H9 (cell line): ENCODE results near the gene URI1. TPM values are rescaled to one million over a fixed set of nuclear protein-coding genes. Genes with fewer than 3 reads are reported as not detected.

Source experiments
- DNase-seq: peaks from one replicate; pipeline ENCODE4 v3.0.0-alpha.2; 2017
- H2AFZ ChIP-seq: one replicate; pipeline ENCODE4 v1.6.1; 2013; ENCODE audit warnings: mild to moderate bottlenecking, low read length, control low read depth, moderate library complexity
- H2AK5ac ChIP-seq: 2 replicates; pipeline ENCODE4 v1.6.1; 2013; ENCODE audit warnings: low read length, control low read depth, mixed read lengths; ENCODE audit not compliant: insufficient read length
- H2BK120ac ChIP-seq: one replicate; pipeline ENCODE4 v1.6.1; 2013; ENCODE audit warnings: low read depth, mild to moderate bottlenecking, low read length, control low read depth, inconsistent platforms; ENCODE audit not compliant: poor library complexity, severe bottlenecking
- H2BK12ac ChIP-seq: 2 replicates; pipeline ENCODE4 v1.6.1; 2013; ENCODE audit warnings: low read length, control low read depth, mixed read lengths, low read depth; ENCODE audit not compliant: insufficient read length
- H2BK15ac ChIP-seq: 2 replicates; pipeline ENCODE4 v1.6.1; 2013; ENCODE audit warnings: low read depth, low read length, control low read depth
- H2BK20ac ChIP-seq: one replicate; pipeline ENCODE4 v1.6.1; 2013; ENCODE audit warnings: low read depth, mild to moderate bottlenecking, low read length, control low read depth, inconsistent platforms; ENCODE audit not compliant: poor library complexity, severe bottlenecking
- H2BK5ac ChIP-seq: 2 replicates; pipeline ENCODE4 v1.6.1; 2013; ENCODE audit warnings: low read length, control low read depth, mixed read lengths; ENCODE audit not compliant: insufficient read length
- H3K14ac ChIP-seq: 2 replicates; pipeline ENCODE4 v1.6.1; 2013; ENCODE audit warnings: low read length, control low read depth; ENCODE audit not compliant: insufficient read depth
- H3K18ac ChIP-seq: 2 replicates; pipeline ENCODE4 v1.6.1; 2013; ENCODE audit warnings: low read depth, mild to moderate bottlenecking, mixed read lengths, low read length, control low read depth; ENCODE audit not compliant: insufficient read length
- H3K23ac ChIP-seq: 2 replicates; pipeline ENCODE4 v1.6.1; 2013; ENCODE audit warnings: low read length, control low read depth, mixed read lengths, low read depth; ENCODE audit not compliant: insufficient read length
- H3K23me2 ChIP-seq: 2 replicates; pipeline ENCODE4 v1.6.1; 2013; ENCODE audit warnings: low read depth, mild to moderate bottlenecking, mixed read lengths, low read length, control low read depth; ENCODE audit not compliant: insufficient read length, poor library complexity, severe bottlenecking
- H3K27ac ChIP-seq: 2 replicates; pipeline ENCODE4 v1.5.1; 2013; ENCODE audit warnings: low read length, control low read depth, mixed read lengths, low read depth; ENCODE audit not compliant: insufficient read length
- H3K27me3 ChIP-seq: 2 replicates; pipeline ENCODE4 v1.6.1; 2013; ENCODE audit warnings: low read length, control low read depth, inconsistent platforms; ENCODE audit not compliant: insufficient read depth
- H3K4ac ChIP-seq: 2 replicates; pipeline ENCODE4 v1.6.1; 2013; ENCODE audit warnings: low read depth, mild to moderate bottlenecking, control low read depth, inconsistent platforms, low read length, moderate library complexity
- H3K4me1 ChIP-seq: 2 replicates; pipeline ENCODE4 v1.6.1; 2013; ENCODE audit warnings: low read length, control low read depth, inconsistent platforms; ENCODE audit not compliant: insufficient read depth
- H3K4me2 ChIP-seq: 2 replicates; pipeline ENCODE4 v1.6.1; 2013; ENCODE audit warnings: low read length, control low read depth, mixed read lengths; ENCODE audit not compliant: insufficient read length, insufficient read depth
- H3K56ac ChIP-seq: 2 replicates; pipeline ENCODE4 v1.6.1; 2013; ENCODE audit warnings: low read depth, mild to moderate bottlenecking, mixed read lengths, low read length, control low read depth; ENCODE audit not compliant: insufficient read length
- H3K79me1 ChIP-seq: 2 replicates; pipeline ENCODE4 v1.6.1; 2013; ENCODE audit warnings: low read depth, mild to moderate bottlenecking, moderate library complexity, low read length, control low read depth, inconsistent platforms; ENCODE audit not compliant: insufficient read depth, poor library complexity, severe bottlenecking
- H3K79me2 ChIP-seq: 2 replicates; pipeline ENCODE4 v1.6.1; 2013; ENCODE audit warnings: low read length, control low read depth, inconsistent platforms; ENCODE audit not compliant: insufficient read depth
- H3K9ac ChIP-seq: 2 replicates; pipeline ENCODE4 v1.6.1; 2013; ENCODE audit warnings: low read length, control low read depth, mixed read lengths; ENCODE audit not compliant: insufficient read length; ENCODE audit errors: extremely low read depth
- H3K9me3 ChIP-seq: one replicate; pipeline ENCODE4 v1.6.1; 2013; ENCODE audit warnings: low read depth, low read length, inconsistent platforms; ENCODE audit not compliant: control insufficient read depth
- H3T11ph ChIP-seq: one replicate; pipeline ENCODE4 v1.6.1; 2013; ENCODE audit warnings: mild to moderate bottlenecking, low read length, control low read depth, inconsistent platforms
- H4K20me1 ChIP-seq: one replicate; pipeline ENCODE4 v1.6.1; 2013; ENCODE audit not compliant: control insufficient read depth, insufficient read length, insufficient read depth
- H4K5ac ChIP-seq: 2 replicates; pipeline ENCODE4 v1.6.1; 2013; ENCODE audit warnings: low read depth, mild to moderate bottlenecking, mixed read lengths, low read length, control low read depth; ENCODE audit not compliant: insufficient read length
- H4K8ac ChIP-seq: replicated peaks from 2 replicates; pipeline ENCODE4 v1.6.1; 2013; ENCODE audit warnings: low read length, control low read depth, mixed read lengths, low read depth; ENCODE audit not compliant: insufficient read length
- H4K91ac ChIP-seq: 2 replicates; pipeline ENCODE4 v1.6.1; 2013; ENCODE audit warnings: low read depth, mild to moderate bottlenecking, moderate library complexity, mixed read lengths, low read length, control low read depth; ENCODE audit not compliant: insufficient read length
- H3K27ac Mint-ChIP-seq, 3 experiments: 2 replicates in 2 of 3; 3 replicates in 1 of 3; pipeline ENCODE4 v1.8.0; 2020 to 2021; ENCODE audit warnings: mixed read lengths in 3 of 3, mild to moderate bottlenecking in 1 of 3, moderate library complexity in 1 of 3
- H3K27me3 Mint-ChIP-seq: 2 replicates; pipeline ENCODE4 v1.8.0; 2021; ENCODE audit warnings: low read depth, mild to moderate bottlenecking, moderate library complexity, mixed read lengths
- H3K36me3 Mint-ChIP-seq, 3 experiments: 2 replicates in 2 of 3; 3 replicates in 1 of 3; pipeline ENCODE4 v1.8.0; 2020 to 2021; ENCODE audit warnings: low read depth in 3 of 3, mixed read lengths in 3 of 3; ENCODE audit not compliant: insufficient read depth in 1 of 3
- H3K4me1 Mint-ChIP-seq, 2 experiments: 2 replicates each; pipeline ENCODE4 v1.8.0; 2020; ENCODE audit warnings: mixed read lengths in 2 of 2
- H3K4me3 Mint-ChIP-seq, 2 experiments: 2 replicates in 1 of 2; 3 replicates in 1 of 2; pipeline ENCODE4 v1.8.0; 2020 to 2021; ENCODE audit warnings: mild to moderate bottlenecking in 2 of 2, mixed read lengths in 2 of 2, moderate library complexity in 1 of 2
- H3K9me3 Mint-ChIP-seq, 2 experiments: 2 replicates in 1 of 2; 3 replicates in 1 of 2; pipeline ENCODE4 v1.8.0; 2020; ENCODE audit warnings: mild to moderate bottlenecking in 2 of 2, mixed read lengths in 2 of 2, moderate library complexity in 1 of 2
- WGBS: extraction: QIAGEN DNeasy Blood & Tissue Kit; methylation state at CpG from one replicate; pipeline ENCODE4 v1.1.7; 2013; ENCODE audit warnings: missing lambda C conversion rate, low lambda C conversion rate, mixed read lengths; ENCODE audit not compliant: insufficient read length; ENCODE audit errors: extremely low coverage; 5-methylcytosine and 5-hydroxymethylcytosine counted together
- total RNA-seq: library from RNA; stranded (reverse); gene quantifications from 2 replicates; pipeline ENCODE4 v1.2.1, GENCODE V29; 2021
- TF ChIP-seq, protein P1 (sequence below): fragments of 200-600 bp; sonication (generic); conservative IDR thresholded peaks from 3 replicates; pipeline ENCODE4 v1.8.0; 2021; ENCODE audit warnings: antibody characterized with exemption, mild to moderate bottlenecking

Gene URI1
- total RNA-seq, 1 experiment from 2014 or later: 54.3 TPM

DNA sequence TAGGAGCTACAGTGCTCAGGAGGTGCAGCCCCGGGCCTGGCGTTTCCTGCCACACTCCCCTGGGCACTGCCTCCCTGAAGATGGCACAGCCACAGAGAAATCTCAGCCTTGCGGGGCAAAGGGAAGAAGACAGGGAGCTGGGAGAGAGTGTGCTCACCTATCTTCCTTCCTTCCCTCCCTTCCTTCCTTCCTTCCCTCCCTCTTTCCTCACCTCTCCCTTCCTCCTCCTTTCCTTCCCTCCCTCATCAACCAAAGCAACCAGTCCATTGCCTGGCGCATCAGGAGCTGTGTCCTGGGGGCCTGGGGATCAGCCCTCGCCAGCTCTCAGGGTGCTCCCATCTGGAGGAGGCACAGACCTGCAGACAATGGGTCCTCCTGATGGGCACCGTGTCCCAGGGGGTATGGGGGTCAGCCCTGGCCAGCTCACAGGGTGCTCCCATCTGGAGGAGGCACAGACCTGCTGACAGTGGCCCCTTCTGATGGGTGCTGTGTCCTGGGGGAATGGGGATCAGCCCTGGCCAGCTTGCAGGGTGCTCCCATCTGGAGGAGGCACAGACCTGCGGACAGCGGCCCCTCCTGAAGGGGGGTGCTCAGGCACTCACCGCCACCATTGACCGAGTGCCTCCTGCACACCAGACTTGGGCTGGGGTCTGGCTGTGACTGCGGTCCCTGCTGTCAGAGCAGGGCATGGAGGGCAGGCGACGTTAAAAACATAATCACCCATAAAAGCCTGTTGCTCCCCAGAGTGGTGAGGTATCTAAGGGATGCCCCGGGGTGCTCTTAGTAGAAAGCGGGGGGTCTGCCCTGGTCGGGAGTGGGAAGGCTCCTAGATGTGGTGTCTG lies 120.2 kb downstream of the URI1 start:
- H3K14ac ChIP-seq: no peak overlapping the region
- H2AFZ ChIP-seq: no peak overlapping the region
- no peaks in the 10 kb centered on the region for H3K79me2 ChIP-seq
- no peaks in the 10 kb centered on the region for H3K27me3 ChIP-seq
- H3K27ac Mint-ChIP-seq: no peak overlapping the region; a peak in 1 of 7 replicates
- no peak overlapping the region for H3K56ac ChIP-seq
- WGBS: no CpG with 5 or more reads among the region's 16 CpGs
- no peak for DNase-seq
- no peak overlapping the region for H4K8ac ChIP-seq
- no peak overlapping the region for H2BK120ac ChIP-seq
- H2BK20ac ChIP-seq: no peak overlapping the region
- H3K9me3 Mint-ChIP-seq: no peaks in the 10 kb centered on the region
- no peaks in the 10 kb centered on the region for H3K9me3 ChIP-seq
- no peak overlapping the region for H3K9ac ChIP-seq
- no peaks in the 10 kb centered on the region for H3K4me1 ChIP-seq
- H2AK5ac ChIP-seq: no peak overlapping the region
- H4K91ac ChIP-seq: no peak overlapping the region
- H3T11ph ChIP-seq: no peak overlapping the region
- no peak overlapping the region for H2BK5ac ChIP-seq
- no peak overlapping the region for H3K23ac ChIP-seq
- H2BK15ac ChIP-seq: no peak overlapping the region
- no peaks in the 10 kb centered on the region for H3K23me2 ChIP-seq
- H3K27me3 Mint-ChIP-seq: peaks cover 3% of the 10 kb centered on the region
- H4K20me1 ChIP-seq: no peaks in the 10 kb centered on the region
- peak overlapping the region; percentile 36 for H3K18ac ChIP-seq
- no peaks in the 10 kb centered on the region; a peak in 1 of 7 replicates for H3K36me3 Mint-ChIP-seq
- TF ChIP-seq, protein P1, sequence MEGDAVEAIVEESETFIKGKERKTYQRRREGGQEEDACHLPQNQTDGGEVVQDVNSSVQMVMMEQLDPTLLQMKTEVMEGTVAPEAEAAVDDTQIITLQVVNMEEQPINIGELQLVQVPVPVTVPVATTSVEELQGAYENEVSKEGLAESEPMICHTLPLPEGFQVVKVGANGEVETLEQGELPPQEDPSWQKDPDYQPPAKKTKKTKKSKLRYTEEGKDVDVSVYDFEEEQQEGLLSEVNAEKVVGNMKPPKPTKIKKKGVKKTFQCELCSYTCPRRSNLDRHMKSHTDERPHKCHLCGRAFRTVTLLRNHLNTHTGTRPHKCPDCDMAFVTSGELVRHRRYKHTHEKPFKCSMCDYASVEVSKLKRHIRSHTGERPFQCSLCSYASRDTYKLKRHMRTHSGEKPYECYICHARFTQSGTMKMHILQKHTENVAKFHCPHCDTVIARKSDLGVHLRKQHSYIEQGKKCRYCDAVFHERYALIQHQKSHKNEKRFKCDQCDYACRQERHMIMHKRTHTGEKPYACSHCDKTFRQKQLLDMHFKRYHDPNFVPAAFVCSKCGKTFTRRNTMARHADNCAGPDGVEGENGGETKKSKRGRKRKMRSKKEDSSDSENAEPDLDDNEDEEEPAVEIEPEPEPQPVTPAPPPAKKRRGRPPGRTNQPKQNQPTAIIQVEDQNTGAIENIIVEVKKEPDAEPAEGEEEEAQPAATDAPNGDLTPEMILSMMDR: no peak
- no peak overlapping the region for H3K27ac ChIP-seq
- H3K4me3 Mint-ChIP-seq: no peak overlapping the region; a peak in 1 of 5 replicates
- H3K4ac ChIP-seq: no peak overlapping the region
- H3K79me1 ChIP-seq: no peaks in the 10 kb centered on the region
- no peak overlapping the region for H3K4me2 ChIP-seq
- H3K4me1 Mint-ChIP-seq: 0 out of 4 replicates have a peak, but pooled peaks cover 0 to 3% of the 10 kb centered on the region in 2 experiments
- H2BK12ac ChIP-seq: no peak overlapping the region
- H4K5ac ChIP-seq: no peak overlapping the region
